ENCODE measurements around the gene LMOD2.

- no peak for TF ChIP-seq EZH2 (IDR thresholded peaks at IDR 0.05)
- no peak for TF ChIP-seq FOXP2 (optimal IDR thresholded peaks at IDR 0.05; ENCODE audit: control extremely low read depth, extremely low read length, insufficient read depth)
These were observed 31.0 kb upstream of the LMOD2 start for GRCh38 chr7:123624527-123625183.
